ENCODE measurements around the gene EFCAB5. TPM values are rescaled to one million over a fixed set of nuclear protein-coding genes. Genes with fewer than 3 reads are reported as not detected.
A peak's percentile ranks its signal among the peaks of the same experiment; 100 is the strongest.

The EFCAB5 gene
- total RNA-seq, 1 donor from 2014 or later = 0.29 TPM

DNA sequence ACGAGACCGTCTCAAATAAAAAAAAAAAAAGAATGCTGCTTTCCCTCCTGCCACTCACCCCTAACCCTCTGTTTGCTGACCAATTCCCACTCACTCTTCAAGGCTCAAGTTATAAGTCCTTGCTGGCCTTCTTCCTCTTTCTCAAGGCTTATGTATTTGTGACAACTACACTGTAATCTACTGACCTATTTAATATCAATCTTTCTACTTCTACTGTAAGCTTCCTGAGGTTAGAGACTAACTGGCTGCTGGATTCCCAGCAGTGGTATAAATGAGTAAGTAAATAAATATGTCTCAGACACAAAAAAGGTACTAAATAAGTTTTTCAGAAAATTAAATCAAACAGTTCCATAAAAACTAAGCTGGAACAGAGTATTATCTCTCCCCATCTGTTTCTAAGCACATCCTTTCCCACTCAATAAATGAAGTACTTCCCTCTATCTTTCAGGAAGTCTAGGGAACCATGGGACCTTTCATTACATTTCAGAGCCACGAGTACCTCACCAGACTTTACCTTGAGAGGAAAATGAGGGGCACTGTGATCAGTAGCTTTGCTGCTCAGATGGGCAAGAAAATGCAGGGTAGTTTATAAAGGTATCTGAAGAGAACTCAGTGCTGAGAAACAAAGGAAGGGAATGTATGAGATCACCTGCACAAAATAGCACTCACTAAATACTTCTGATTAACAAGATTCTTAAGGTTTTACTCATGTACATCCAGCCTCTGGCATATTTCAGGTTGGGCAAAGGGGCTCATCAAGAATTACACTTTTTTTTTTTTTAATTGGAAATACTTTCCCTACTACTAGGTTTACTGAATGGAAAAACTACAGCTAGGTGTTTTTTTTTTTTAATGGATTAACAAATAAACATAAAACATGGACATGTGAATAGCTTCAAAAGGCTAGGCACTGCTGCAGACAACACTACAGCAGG, 22.2 kb upstream of the EFCAB5 start:
- Mint-ChIP-seq H3K4me1 (ENCODE audit: unreplicated experiment) (peaks cover 10% of the 10 kb centered on the region), H3K36me3 (no peaks in the 10 kb centered on the region), H3K9me3 (no peaks in the 10 kb centered on the region), H3K4me3 (no peak overlapping the region), H3K27ac (peak overlapping the region; percentile 46), H3K27me3 (no peaks in the 10 kb centered on the region)
- no peak for DNase-seq (ENCODE audit: extremely low spot score, unreplicated experiment)
- TF ChIP-seq, protein P1, sequence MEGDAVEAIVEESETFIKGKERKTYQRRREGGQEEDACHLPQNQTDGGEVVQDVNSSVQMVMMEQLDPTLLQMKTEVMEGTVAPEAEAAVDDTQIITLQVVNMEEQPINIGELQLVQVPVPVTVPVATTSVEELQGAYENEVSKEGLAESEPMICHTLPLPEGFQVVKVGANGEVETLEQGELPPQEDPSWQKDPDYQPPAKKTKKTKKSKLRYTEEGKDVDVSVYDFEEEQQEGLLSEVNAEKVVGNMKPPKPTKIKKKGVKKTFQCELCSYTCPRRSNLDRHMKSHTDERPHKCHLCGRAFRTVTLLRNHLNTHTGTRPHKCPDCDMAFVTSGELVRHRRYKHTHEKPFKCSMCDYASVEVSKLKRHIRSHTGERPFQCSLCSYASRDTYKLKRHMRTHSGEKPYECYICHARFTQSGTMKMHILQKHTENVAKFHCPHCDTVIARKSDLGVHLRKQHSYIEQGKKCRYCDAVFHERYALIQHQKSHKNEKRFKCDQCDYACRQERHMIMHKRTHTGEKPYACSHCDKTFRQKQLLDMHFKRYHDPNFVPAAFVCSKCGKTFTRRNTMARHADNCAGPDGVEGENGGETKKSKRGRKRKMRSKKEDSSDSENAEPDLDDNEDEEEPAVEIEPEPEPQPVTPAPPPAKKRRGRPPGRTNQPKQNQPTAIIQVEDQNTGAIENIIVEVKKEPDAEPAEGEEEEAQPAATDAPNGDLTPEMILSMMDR (conservative IDR thresholded peaks at IDR 0.05) = no peak

DNA sequence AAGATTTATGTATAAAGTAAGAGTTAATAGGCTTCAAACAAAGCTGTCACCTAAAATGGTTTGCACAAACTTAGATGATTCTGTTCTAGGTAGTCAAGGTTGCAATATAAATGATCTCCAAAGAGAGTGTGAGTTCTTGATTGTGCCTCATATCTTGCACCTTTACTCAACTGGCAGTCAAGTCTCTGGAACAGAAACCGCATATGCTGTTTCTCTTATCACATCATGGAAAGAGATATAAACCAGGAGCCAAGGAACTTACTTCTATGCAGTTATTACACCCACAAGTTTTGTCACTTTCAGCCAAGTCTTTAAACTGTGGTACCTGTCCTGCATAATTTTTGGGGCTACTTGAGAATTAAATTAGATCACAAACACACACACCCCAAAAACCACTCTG, 16.6 kb upstream of the EFCAB5 start:
- Mint-ChIP-seq H3K27me3 (no peaks in the 10 kb centered on the region), H3K36me3 (no peaks in the 10 kb centered on the region), H3K4me3 (no peak overlapping the region), H3K27ac (no peak overlapping the region), H3K9me3 (no peaks in the 10 kb centered on the region), H3K4me1 (ENCODE audit: unreplicated experiment) (peaks cover 14% of the 10 kb centered on the region)
- TF ChIP-seq, protein P1 (conservative IDR thresholded peaks at IDR 0.05) = no peak
- DNase-seq (ENCODE audit: extremely low spot score, unreplicated experiment) = no peak

- Mint-ChIP-seq H3K4me3 (peak overlapping the region; percentile 51), H3K27me3 (no peaks in the 10 kb centered on the region), H3K4me1 (ENCODE audit: unreplicated experiment) (peaks cover 14% of the 10 kb centered on the region), H3K9me3 (no peaks in the 10 kb centered on the region), H3K36me3 (no peaks in the 10 kb centered on the region), H3K27ac (no peak overlapping the region)
- TF ChIP-seq, protein P1 (conservative IDR thresholded peaks at IDR 0.05) = no peak
- no peak for DNase-seq (ENCODE audit: extremely low spot score, unreplicated experiment)
Observed at GRCh38 chr17:29927546-29927945, 13.9 kb upstream of the EFCAB5 start.

- H3K36me3 Mint-ChIP-seq = no peaks in the 10 kb centered on the region
- DNase-seq (ENCODE audit: extremely low spot score, unreplicated experiment) = no peak
- TF ChIP-seq, protein P1 (conservative IDR thresholded peaks at IDR 0.05) = no peak
- no peaks in the 10 kb centered on the region for H3K27me3 Mint-ChIP-seq
- H3K27ac Mint-ChIP-seq = no peak overlapping the region
- no peak overlapping the region for H3K4me3 Mint-ChIP-seq
- H3K4me1 Mint-ChIP-seq (ENCODE audit: unreplicated experiment) = peaks cover 14% of the 10 kb centered on the region
- no peaks in the 10 kb centered on the region for H3K9me3 Mint-ChIP-seq
Observed at GRCh38 chr17:29929006-29929532, 12.4 kb upstream of the EFCAB5 start.

GRCh38 chr17:29929533-29930408, 11.7 kb upstream of the EFCAB5 start, which contains the start of gene SSH2:
Gene SSH2, minus strand, starts transcription at chr17:29930228. Its CDS starts 228 bp downstream, at chr17:29930000.
- DNase-seq (ENCODE audit: extremely low spot score, unreplicated experiment) = peak; percentile 93
- Mint-ChIP-seq H3K9me3 (no peaks in the 10 kb centered on the region), H3K36me3 (no peaks in the 10 kb centered on the region), H3K4me3 (no peak within 1 kb of the TSS), H3K4me1 (ENCODE audit: unreplicated experiment) (peaks cover 14% of the 10 kb centered on the region), H3K27me3 (no peaks in the 10 kb centered on the region), H3K27ac (no peak within 1 kb of the TSS)
- TF ChIP-seq, protein P1 (conservative IDR thresholded peaks at IDR 0.05) = no peak

Measured in type B pancreatic cell (in vitro differentiated cells).